ENCODE data around the gene SLC26A8. TPM values are rescaled to one million over a fixed set of nuclear protein-coding genes. Genes with fewer than 3 reads are reported as not detected.

Gene SLC26A8
- total and polyA plus RNA-seq, 2 of the 13 experiments (the other 11 are each of a cell fraction or from before 2014, with no cell fraction given): 0.46 TPM; not detected in 1

GRCh38 chr6:35919827-35920751 lies 104.4 kb downstream of the SLC26A8 start (continued):
- TF ChIP-seq, protein P1, sequence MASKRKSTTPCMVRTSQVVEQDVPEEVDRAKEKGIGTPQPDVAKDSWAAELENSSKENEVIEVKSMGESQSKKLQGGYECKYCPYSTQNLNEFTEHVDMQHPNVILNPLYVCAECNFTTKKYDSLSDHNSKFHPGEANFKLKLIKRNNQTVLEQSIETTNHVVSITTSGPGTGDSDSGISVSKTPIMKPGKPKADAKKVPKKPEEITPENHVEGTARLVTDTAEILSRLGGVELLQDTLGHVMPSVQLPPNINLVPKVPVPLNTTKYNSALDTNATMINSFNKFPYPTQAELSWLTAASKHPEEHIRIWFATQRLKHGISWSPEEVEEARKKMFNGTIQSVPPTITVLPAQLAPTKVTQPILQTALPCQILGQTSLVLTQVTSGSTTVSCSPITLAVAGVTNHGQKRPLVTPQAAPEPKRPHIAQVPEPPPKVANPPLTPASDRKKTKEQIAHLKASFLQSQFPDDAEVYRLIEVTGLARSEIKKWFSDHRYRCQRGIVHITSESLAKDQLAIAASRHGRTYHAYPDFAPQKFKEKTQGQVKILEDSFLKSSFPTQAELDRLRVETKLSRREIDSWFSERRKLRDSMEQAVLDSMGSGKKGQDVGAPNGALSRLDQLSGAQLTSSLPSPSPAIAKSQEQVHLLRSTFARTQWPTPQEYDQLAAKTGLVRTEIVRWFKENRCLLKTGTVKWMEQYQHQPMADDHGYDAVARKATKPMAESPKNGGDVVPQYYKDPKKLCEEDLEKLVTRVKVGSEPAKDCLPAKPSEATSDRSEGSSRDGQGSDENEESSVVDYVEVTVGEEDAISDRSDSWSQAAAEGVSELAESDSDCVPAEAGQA (IDR thresholded peaks at IDR 0.05; ENCODE audit: low read depth): no peak
- TF ChIP-seq, protein P1 (CRISPR knock-in tag; IDR thresholded peaks at IDR 0.05; ENCODE audit: borderline replicate concordance): 0 out of 2 replicates have a peak, but pooled peaks have one; percentile 70
- TF ChIP-seq, protein P2, sequence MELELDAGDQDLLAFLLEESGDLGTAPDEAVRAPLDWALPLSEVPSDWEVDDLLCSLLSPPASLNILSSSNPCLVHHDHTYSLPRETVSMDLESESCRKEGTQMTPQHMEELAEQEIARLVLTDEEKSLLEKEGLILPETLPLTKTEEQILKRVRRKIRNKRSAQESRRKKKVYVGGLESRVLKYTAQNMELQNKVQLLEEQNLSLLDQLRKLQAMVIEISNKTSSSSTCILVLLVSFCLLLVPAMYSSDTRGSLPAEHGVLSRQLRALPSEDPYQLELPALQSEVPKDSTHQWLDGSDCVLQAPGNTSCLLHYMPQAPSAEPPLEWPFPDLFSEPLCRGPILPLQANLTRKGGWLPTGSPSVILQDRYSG (CRISPR knock-in tag; IDR thresholded peaks at IDR 0.05): 0 out of 2 replicates have a peak, but pooled peaks have one; percentile 47
- TF ChIP-seq ZNF160 (CRISPR knock-in tag; IDR thresholded peaks at IDR 0.05): no peak; the same call in 1 of the 2 replicates
- TF ChIP-seq ZNF598 (CRISPR knock-in tag; IDR thresholded peaks at IDR 0.05; ENCODE audit: borderline replicate concordance): peak; percentile 73
- 0 out of 2 replicates have a peak, but pooled peaks have one; percentile 8 for TF ChIP-seq ZFP82 (CRISPR knock-in tag; IDR thresholded peaks at IDR 0.05; ENCODE audit: borderline replicate concordance)
- peak; percentile 93 for TF ChIP-seq ZNF839 (CRISPR knock-in tag; IDR thresholded peaks at IDR 0.05; ENCODE audit: borderline replicate concordance)
- TF ChIP-seq ZBTB7A (CRISPR knock-in tag; IDR thresholded peaks at IDR 0.05): peak; percentile 37; the same call in 1 of the 2 replicates
- peak; percentile 38; the same call in 1 of the 2 replicates for TF ChIP-seq MNT (IDR thresholded peaks at IDR 0.05)
- peak; percentile 64; the same call in 1 of the 2 replicates for TF ChIP-seq PRMT3 (CRISPR knock-in tag; IDR thresholded peaks at IDR 0.05; ENCODE audit: borderline replicate concordance, low read depth)
- peak in 1 of 2 experiments; percentile 25; a peak in 1 of 4 replicates for TF ChIP-seq KLF16 (CRISPR knock-in tag; IDR thresholded peaks at IDR 0.05)
- TF ChIP-seq, protein P3, sequence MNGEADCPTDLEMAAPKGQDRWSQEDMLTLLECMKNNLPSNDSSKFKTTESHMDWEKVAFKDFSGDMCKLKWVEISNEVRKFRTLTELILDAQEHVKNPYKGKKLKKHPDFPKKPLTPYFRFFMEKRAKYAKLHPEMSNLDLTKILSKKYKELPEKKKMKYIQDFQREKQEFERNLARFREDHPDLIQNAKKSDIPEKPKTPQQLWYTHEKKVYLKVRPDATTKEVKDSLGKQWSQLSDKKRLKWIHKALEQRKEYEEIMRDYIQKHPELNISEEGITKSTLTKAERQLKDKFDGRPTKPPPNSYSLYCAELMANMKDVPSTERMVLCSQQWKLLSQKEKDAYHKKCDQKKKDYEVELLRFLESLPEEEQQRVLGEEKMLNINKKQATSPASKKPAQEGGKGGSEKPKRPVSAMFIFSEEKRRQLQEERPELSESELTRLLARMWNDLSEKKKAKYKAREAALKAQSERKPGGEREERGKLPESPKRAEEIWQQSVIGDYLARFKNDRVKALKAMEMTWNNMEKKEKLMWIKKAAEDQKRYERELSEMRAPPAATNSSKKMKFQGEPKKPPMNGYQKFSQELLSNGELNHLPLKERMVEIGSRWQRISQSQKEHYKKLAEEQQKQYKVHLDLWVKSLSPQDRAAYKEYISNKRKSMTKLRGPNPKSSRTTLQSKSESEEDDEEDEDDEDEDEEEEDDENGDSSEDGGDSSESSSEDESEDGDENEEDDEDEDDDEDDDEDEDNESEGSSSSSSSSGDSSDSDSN (CRISPR knock-in tag; IDR thresholded peaks at IDR 0.05): peak; percentile 63
- TF ChIP-seq ZNF546 (CRISPR knock-in tag; conservative IDR thresholded peaks at IDR 0.05): peak; percentile 25; the same call in 1 of the 2 replicates
- 0 out of 2 replicates have a peak, but pooled peaks have one; percentile 19 for TF ChIP-seq ZNF333 (CRISPR knock-in tag; IDR thresholded peaks at IDR 0.05; ENCODE audit: borderline replicate concordance)
